GM11168 (cell line): Measurements from ENCODE around the gene FBXW12.

ENCODE experiments used
- in situ Hi-C: fragments of 300-500 bp; cut with MboI; formaldehyde crosslinking; loops from one replicate; pipeline ENCODE4 v1.12.0; 2022; ENCODE audit warnings: low sequenced_read_pairs; ENCODE audit not compliant: unreplicated experiment

The FBXW12 gene

DNA sequence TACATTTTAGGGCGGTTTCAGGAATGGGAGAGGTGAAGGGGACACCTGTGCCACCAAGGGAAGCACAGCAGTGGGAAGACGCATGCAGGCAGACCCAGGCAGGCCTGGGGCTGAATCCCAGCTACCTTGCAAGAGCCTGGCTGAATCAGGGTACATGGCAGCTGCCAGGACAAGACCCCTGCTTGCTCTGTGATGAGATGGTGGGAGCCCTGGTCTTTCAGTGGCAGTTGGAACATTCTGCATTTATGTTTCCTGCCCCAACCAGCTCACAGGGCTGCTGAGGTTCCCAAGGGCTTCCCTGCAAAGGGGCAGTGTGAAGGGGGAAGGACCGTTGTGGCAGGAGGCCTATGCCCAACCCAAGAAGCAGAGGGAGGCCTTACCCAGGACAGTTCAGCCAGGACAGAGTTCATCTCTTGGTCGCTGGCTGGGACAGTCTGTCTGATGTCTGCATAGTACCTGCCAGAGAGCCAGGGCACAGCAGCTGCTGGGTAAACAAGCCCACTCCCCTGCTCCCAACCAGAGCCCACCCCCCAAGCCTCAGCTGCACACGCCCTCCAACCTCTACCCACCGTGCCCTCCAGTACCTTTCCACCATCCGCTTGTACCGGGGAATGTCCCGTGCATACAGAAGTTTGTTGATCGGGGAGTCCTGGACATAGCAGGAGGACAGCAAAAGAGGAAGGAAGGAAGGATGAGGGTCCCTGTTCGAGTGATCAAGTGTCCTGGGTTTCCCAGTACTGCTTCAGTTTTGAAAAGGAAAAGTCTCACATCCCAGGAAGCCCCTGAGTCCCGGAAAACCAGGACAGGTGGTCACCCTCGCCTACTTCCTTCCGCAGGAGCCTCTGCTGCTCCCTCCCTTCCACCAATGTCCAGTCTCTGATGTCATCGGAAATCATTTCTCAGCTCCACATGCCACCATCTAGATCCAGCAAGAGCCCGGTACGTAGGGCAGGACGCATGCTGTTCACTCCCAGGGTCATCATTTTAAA is 34.7 kb downstream of the FBXW12 start:
- in situ Hi-C loops = no loop called here

DNA sequence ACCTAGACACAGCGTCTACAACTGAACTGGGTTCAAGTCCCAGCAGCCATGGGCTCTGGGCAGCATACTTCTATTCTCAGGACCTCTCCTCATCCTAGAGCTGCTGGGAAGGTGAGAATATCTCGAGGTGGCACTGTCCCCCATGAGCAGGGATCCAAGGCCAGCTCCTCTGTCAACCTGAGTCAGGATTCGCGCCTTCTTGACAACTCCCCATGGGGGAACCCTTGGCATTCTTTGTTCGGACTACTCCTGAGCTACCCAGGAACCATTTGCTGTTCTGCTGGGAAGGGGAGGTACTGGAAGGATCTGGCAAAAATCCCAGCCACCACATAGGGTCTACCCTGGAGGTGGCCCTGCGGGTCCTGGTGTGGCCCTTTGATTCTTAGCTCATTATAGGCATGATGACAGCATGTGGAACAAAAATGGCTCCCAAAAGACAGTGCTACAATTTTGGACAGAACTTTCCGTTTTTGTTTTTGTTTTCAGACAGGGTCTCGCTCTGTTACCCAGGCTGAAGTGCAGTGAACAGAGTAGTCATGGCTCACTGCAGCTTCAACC is 35.6 kb downstream of the FBXW12 start:
- in situ Hi-C loops = no loop called here

DNA sequence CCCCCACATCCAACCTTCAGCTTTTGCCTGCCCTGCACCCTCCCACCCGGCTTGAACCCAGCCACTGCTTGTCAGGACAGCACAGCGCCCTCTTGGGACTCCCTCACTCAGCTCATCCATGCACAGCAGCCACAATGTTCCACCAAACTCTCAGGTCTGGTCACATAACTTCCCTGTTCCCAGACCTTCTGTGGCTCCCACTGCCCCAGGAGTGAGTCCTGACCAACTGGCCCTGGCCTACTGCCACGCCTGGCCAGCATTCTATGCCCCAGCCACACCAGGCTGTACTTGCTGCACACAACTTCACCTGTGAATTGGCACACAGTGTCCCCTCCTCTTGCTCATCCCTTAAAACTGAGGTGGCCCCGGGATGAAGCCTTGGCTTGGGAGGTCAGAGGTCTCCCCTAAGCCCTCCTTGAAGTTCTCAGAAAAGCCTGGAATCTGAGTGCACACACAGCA is 36.8 kb downstream of the FBXW12 start:
- in situ Hi-C loops = no loop called here

DNA sequence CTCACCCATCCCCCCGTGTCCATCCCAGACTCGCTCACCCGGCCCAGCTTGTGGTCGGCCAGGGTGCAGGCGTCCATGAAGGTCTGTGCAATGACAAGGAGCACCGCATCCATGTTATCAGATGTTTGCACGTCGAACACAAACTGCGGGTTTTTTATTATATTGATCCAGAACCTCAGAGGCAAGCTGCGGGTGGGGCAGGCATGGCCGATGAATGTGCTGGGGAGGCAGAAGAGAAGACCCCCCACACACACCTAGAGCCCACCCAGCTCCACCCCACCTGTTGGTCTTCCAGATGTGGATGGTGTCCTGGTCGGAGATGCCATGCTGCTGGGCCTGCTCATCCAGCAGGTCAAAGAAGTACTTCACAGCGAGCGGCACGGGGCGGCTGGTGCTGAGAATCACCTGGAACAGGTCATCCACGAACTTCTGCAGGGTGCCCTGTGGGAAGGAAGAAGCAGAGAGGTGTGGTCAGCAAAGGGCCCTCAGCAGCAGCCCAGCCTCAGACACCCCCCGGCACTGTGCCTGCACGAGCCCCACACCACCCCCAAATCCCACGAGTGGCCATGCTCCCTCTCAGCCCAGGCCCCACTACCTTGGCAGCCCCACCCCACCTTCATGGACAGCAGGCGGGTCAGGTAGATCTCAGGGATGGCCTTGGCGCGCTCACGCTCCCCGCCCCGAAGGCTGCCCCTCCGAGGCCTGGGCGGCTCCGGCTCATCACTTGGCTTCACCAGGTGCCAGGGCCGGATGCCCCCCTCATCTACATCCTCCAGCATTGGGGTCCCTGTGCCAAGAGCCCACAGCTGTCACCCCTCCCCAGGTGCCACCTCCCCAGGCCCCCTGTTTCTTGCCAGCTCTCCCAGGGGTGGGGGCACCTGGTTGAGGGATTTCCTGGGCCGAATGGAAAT is 37.5 kb downstream of the FBXW12 start:
- in situ Hi-C loops = no loop called here

DNA sequence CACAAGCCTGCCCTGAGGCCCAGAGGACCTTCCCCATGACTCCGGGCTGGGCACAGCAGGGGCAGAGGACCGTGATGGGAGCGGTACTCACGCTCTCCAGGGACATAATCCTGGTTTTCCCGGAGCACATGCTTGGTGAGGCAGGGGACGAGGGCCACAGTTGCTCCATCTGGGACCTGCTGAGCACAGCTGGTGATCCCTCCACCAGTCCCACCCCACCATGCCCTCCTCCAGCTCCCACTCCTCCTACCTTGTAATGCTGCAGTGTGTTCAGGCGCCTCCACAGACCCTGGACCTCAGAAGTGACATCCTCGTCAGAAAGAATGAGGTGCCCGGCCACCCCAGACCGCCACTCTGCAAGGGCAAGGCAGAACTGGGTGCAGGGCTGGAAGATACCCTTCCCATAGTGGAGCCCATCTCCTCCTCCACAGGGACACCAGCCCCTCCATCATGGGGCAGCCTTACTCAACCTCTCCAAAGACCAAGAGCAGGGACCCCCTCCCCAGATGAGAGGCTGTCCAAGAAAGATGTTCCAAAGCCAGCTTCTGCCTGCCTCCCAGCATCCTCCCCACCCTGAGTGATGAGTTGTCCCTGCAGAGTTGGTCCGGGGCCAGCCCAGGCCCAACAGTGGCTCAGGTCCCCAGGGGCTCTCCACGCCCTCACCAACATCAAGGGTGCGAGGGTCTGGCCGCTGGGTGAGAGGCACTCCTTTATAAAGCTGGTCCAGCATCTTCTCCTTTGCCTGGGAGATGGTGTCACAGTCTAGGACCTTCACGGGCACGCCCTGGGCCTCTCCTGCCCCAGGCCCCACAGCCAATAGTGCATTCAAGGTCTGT is 38.4 kb downstream of the FBXW12 start:
- in situ Hi-C loops = no loop called here

DNA sequence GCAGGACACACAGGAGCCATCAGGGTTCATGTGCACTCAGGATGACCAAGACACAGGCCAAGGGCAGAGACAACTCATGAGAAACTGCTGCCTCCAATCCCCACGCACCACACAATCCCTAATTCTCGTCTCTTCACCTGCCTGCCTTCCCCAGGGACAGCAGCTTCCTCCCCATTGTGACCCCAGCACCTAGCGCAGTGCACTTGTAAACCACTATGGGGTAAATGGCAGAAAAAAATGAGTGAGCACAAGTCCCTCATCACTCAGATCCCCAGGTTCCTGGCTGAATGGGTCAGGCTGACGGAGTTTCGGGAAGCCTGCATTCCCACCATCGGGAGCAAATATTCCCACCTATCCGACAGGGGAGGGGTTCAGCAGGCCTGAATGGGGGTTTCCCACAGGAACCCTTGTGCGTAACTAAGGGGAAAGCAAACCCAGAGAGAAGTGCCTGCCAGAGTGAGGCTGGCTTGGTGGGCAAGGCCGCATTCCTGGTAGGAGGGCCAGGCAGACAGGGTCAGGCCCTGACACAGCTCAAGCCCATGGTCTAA is 39.1 kb downstream of the FBXW12 start:
- in situ Hi-C loops = no loop called here

DNA sequence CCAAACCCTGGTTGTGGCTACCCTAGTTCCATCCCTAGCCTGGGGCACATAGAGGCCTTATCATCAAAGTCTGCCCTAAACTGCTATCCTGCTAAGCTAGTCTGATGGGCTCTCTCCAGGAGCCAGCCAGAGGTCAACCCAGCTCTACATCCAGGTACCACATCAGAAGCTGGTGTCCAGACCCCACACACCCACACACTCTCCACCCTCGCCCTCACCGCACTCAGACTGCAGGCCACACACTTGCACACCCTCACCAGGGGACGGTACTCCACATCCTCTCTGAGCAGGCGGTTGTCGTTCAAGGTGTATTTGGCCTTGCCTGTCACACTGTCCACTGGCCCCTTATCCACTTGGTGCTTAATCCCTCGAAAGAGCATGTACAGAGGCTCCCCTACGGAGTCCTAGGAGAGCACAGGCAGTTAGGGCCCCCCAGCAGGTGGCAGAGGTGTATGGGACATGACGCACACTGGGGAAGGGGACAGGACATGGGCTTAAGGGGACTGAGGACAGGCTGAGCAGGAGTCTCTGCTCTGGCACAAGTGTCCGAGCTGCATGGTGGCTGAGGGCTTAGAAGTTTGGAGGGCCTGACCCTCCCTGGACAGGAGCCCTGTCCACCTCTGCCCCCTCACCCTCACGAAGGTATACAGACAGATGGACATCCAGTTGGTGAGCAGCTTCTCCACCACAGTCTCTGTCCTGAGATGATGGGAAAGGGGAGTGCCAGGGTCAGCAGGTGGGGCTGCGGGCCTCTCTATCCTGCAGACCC is 39.8 kb downstream of the FBXW12 start:
- in situ Hi-C loops = no loop called here

DNA sequence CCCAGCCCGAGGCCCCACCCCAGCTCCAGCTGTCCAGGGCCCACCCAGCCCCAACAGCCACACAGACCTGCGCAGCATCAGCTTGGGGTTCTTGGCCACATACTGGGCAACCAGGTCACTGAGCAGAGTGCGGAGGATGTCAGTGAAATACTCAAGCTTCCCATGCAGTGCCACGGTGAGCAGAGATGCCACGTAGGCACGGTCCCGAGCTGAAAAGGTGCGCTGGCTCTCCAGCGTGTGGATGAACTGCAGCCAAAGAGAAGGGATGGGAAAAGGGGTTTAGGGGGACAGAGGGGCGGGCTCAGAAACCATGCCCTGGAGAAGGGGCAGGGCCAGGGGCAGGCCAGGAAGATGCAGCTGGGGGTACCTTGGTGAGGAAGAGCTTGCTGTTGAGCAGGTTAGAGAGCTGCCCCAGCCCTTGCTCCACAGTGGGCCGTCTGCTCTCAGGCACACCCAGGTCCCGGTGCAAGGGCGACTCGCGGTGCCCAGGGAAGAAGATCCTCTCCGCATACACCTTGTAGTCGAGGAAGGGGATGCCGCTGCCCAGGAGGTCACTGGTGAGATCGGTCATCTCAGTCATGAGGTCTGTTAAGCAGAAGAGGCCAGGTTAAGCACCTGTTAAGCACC is 40.5 kb downstream of the FBXW12 start:
- in situ Hi-C loops = no loop called here

DNA sequence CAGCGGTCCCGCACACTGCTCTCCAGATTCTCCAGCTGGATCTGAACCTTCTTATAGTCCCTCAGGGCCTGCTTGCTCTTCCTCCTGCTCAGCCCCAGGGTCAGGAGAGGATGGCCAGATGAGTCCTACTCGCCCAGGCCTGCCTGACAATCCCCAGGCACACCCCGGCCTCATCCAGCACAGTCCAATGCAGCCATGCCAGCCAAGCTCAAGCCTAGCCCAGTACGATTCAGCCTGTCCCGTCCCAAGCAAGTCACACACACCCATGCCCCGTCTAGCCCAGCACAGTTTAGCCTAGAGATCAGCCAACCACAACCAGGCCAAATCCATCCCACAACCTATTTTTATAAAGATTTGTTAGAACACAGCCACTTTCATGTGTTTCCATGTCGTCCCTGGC is 41.1 kb downstream of the FBXW12 start:
- in situ Hi-C loops = no loop called here

DNA sequence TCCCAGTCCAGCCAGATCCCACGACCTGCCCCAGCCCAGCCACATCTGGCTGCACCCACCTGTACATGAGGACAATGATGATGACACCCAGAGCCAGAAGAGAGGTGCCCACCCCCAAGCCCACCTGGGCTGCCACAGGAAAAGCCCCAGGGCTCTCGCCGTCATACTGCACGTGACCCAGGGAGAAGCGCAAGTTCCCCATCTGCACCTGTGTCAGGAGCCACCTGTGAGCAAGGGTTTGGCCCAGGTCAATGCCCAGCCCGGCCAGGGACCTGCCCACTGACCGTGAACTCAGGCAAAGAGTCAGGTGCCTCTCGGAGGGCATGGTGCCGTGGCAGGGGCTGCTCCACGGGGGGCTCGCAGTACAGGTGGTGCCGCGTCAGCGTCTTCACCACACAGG is 41.6 kb downstream of the FBXW12 start:
- in situ Hi-C loops = no loop called here

DNA sequence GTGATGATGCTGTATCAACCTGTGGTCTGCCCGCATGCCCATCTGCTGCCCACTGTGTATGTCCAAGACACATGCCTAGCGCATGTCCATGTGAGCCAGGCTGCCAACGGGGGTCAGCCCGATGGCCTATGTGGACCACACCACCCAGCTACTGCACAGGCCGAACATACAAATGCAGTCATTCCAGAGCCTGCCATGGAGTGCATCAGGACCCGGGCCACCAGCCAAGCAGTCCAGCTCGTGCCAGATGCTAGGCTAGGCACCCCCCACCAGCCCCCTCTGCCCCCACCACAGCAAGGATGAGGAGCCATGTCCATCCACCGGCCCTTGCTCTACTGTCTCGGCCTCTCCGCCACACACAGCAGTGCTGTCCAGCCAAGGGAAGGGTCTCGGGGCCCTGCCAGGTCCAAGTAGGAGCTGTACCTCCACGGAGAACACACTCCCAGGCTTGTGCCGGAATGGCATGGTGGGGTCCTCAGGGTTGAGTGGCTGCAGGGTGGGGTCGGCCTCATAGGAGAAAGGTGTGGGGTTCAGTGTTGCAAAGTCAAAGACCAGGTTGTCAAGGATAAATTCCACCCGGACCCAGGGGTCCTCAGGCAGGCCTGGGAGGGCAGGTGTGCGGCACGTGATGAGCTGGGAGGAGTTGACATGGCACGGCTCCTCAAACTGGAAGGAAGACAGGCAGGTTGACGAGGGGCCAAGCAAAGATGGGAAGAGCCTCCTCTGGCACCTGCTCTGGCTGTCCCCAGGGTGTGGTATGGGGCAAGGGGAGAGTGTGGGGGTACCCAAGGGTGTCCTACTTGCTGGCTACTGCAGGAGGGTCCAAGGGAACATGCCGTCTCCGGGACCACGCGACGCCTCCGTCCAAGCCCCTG is 42.6 kb downstream of the FBXW12 start:
- in situ Hi-C loops = no loop called here

DNA sequence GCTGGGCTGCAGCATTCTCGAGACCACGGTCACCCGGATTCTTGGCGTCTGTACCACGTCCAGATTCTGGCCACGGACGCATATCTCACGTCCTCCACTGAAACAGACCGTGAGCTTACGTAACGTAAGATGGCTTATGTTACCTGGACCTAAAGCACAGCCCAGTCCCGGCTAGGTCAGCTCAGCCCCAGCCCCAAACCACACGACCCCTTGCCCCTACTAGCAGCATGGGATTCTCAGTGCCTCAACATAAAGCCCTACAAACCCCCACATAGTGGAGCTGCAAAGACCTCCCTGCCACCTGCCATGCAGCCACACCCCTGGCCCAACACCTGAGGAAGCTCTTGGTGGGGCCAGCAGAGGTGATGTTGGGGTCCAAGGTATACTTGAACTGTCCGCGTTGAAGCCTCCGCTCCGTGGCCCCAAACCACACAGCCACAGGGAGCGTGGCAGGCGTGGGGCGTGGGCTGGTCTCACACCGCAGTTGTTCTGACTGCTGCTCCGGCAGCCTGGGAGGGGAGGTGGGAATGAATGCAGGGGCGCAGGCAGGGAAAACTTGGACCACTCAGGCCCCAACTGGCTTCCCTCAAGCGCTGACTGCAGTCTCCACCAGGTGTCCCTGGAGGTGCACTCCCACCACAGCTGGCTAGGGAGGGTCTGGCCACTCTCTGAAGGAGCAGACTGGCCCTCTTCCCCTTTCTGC is 43.4 kb downstream of the FBXW12 start:
- in situ Hi-C loops = no loop called here

DNA sequence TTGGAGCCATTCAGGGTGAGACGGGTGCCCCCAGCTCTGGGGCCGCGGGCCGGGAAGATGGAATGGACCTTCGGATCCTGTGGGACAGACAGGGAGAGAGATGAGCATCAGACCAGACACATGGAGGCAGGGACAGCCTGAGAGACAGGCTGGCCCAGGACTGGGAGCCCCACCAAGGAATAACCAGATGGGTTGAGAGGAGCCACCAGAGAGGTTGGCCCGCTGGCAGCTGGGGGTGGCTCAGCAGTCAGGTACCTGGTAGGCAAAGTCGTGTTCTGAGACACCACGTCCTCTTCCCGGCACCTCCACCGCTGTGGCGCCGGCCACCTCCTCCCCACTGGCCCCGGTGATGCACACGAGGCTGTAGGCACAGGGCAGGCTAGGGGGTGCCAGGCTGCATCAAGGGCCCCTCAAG is 44.1 kb downstream of the FBXW12 start:
- in situ Hi-C loops = no loop called here

DNA sequence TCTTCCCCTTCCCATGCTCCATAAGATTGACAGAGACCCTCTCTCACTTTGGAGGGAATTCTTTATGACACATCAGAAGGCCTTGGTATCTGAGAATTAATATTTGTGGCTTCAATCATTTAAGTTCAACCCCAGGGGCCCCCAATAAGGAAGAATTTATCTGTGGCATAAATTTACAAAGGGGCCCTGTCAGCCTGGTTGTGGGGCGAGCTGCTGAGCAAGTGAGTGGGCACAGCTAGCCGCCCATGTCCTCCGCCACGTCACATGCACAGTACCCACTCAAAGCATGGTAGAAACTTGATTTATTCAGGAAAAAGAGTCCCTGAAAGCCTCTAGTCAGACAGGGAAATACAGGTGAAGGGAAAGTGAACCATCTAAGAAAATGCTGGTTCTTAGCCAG is 44.5 kb downstream of the FBXW12 start:
- in situ Hi-C loops = no loop called here

DNA sequence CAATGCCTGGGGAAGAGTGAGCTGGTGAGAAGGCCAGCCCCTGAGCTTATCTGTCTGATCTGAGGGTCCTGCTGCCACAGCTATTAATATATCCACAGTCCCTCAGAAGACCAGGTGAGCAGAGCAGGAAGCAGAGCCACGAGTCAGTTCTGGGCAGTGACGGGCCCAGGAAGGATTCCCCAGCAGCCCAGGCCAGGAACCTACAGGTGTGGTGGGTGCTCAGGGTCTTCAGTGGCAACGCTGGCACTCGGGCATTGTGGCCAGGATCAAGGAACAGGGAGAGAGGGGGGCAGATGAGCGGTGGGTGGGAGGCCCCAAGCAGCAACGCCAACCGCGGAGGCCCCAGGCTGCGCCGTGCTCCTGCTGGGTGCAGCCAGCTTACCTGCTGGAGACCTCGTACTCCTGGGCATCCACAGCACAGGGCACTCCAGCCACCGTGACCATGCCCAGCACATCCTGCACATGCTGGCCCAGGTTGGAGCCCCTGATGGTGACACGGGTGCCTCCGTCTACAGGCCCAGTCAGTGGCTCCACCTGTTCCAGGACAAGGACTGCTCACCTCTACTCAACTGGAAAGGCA is 45.6 kb downstream of the FBXW12 start:
- in situ Hi-C loops = no loop called here

DNA sequence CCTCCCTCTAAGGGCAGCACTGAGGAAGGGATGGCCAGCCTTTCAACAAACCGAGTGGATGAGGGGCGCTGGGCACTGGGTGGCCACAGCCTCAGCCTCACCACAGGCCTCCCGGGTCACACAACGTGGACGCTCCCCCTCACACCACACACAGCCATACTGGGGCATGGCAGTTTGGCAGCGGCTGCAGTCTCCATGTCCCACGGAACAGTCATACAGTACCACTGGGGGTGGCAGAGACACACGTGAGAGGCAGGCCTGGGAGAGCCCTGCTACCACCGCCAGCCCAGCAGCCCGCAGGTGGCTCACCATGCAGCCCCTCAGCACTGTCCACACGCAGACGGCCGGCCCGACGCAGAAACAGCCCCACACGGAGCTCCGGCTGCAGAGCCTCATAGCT is 46.1 kb downstream of the FBXW12 start:
- in situ Hi-C loops = no loop called here
